ENCODE results near the gene TMEM129.
A peak's percentile ranks its signal among the peaks of the same experiment; 100 is the strongest.

TMEM129 gene

DNA sequence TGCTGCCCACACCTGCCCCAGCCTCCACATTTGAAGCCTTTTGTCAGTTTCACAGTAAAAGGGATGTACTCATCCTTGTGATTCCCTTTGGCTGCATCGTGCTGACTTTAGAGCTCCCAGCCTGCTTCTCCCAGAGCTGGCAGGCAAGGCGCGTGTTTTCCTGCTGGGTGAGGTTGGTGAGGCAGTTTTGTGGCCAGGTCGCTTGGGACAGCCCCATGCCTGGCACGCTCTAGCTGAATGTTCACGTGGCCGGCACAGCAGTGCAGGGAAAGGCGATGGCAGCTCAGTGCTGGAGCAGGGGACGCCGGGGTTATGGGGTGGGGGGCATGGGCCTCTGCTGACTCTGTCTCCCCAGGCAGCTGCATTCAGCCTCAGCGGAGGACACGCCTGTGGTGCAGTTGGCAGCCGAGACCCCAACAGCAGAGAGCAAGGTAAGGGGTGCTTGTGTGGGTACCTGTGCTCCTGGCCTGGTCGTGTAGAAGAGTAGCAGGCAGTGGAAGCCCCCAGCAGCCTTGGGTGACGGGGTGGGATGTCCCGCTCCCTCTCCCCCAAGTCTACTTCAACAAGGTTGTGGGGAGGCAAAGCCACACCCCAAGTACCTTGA lies 9.5 kb upstream of the TMEM129 start:
- Mint-ChIP-seq H3K36me3 (ENCODE audit: insufficient read depth) (peaks cover 51% of the 10 kb centered on the region), H3K4me1 (ENCODE audit: low read depth in 2 of 2) (peaks cover 14 to 16% of the 10 kb centered on the region in 2 donors), H3K27ac (no peak overlapping the region), H3K9me3 (no peaks in the 10 kb centered on the region), H3K4me3 (no peak overlapping the region), H3K27me3 (no peaks in the 10 kb centered on the region)
- no peak for DNase-seq
- no peak for ATAC-seq (replicated peaks)

DNA sequence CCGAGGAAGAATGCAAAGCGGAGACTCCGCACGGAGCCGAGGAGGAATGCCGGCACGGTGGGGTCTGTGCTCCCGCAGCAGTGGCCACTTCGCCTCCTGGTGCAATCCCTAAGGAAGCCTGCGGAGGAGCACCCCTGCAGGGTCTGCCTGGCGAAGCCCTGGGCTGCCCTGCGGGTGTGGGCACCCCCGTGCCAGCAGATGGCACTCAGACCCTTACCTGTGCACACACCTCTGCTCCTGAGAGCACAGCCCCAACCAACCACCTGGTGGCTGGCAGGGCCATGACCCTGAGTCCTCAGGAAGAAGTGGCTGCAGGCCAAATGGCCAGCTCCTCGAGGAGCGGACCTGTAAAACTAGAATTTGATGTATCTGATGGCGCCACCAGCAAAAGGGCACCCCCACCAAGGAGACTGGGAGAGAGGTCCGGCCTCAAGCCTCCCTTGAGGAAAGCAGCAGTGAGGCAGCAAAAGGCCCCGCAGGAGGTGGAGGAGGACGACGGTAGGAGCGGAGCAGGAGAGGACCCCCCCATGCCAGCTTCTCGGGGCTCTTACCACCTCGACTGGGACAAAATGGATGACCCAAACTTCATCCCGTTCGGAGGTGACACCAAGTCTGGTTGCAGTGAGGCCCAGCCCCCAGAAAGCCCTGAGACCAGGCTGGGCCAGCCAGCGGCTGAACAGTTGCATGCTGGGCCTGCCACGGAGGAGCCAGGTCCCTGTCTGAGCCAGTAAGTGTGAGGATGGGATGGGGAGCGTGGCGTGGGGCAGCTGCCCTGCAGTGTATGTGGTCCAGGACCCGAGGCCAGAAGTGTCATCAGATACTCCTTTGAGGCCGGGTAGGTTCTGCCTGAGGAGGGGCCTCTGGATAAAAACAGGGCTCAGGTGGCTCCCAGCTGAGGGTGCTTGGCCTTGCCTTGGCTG lies 7.2 kb upstream of the TMEM129 start:
- Mint-ChIP-seq H3K36me3 (ENCODE audit: insufficient read depth) (peaks cover 49% of the 10 kb centered on the region), H3K27ac (no peak overlapping the region), H3K27me3 (no peaks in the 10 kb centered on the region), H3K4me1 (ENCODE audit: low read depth in 2 of 2) (peaks cover 23 to 27% of the 10 kb centered on the region in 2 donors), H3K4me3 (peak overlapping the region in 1 of 2 donors; percentile 31), H3K9me3 (no peaks in the 10 kb centered on the region)
- DNase-seq = no peak
- no peak for ATAC-seq (replicated peaks)

DNA sequence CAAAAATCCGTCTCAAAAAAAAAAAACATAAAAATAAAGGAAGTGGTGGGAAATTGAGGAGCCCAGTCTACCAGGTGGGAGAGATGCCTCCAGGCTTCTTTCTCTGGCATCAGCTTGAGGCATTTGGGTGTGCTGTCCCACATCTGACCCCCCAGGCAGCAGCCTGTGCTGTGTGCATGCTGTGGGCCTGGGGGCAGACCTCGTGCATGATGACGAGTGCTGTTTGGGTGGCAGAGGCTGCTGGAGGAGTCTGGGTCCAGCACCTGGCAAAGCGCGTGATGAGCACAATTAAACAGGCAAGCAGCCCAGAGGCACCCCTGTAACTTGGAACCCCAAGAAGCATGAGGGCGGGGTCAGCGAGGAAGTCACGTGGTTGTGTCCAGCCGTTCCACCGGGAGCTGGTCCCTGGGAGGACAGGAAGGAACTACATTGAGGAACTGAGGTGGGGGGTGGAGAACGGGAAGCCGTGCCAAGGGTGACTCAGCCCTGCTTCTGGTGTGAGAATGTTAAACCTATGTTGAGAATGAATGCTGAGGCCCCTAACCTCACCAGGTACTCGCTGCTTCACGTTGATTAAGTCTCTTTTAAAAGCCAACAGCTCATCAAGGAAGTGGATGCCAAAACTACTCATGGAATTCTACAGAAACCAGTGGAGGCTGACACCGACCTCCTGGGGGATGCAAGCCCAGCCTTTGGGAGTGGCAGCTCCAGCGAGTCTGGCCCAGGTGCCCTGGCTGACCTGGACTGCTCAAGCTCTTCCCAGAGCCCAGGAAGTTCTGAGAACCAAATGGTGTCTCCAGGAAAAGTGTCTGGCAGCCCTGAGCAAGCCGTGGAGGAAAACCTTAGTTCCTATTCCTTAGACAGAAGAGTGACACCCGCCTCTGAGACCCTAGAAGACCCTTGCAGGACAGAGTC lies 6.3 kb upstream of the TMEM129 start:
- Mint-ChIP-seq H3K36me3 (ENCODE audit: insufficient read depth) (peaks cover 53% of the 10 kb centered on the region), H3K4me3 (no peak overlapping the region), H3K4me1 (ENCODE audit: low read depth in 2 of 2) (peaks cover 33 to 37% of the 10 kb centered on the region in 2 donors), H3K27ac (no peak overlapping the region), H3K9me3 (no peaks in the 10 kb centered on the region), H3K27me3 (no peaks in the 10 kb centered on the region)
- DNase-seq = no peak
- no peak for ATAC-seq (replicated peaks)

DNA sequence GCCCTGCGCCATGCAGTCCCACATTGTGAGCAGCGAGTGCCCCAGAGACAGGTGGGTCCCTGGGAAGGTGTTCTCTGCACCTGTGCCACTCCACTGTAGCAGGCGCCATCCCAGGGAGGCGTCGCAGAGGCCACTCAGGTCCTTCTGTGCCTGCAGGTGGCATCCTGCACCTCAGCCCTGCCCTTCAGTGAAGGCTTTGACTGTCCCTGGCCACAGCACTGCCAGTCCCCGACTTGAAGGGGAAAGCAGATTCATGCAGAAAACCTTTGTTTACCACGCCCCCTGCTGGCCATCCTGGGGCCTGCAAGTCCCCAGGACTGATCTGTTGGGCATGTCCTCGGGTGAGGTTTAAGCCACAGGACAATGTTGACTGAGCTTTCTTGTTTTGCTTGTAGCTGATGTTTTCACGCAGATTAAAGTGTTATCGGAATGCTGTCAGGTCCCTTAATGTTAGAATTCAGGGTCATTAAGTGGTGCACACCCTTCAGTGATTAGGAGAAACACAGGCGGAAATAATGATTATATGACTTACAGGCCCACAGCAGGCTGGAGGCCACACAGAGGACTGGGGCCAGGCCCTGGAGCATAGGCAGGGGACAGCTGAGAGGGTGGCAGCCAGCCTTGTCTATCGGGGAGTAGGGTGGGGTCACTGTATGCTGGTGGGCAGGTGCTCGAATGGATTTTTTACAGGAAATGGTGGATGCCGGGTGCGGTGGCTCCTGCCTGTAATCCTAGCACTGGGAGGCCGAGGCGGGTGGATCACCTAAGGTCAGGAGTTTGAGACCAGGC lies 5.2 kb upstream of the TMEM129 start:
- no peaks in the 10 kb centered on the region for H3K27me3 Mint-ChIP-seq
- DNase-seq (peak; percentile 90 to 93 (median 92)), ATAC-seq (replicated peaks) (peak; percentile 47)
- H3K4me3 Mint-ChIP-seq = peak overlapping the region in 1 of 2 donors; percentile 22
- peaks cover 50% of the 10 kb centered on the region for H3K36me3 Mint-ChIP-seq (ENCODE audit: insufficient read depth)
- H3K4me1 Mint-ChIP-seq (ENCODE audit: low read depth in 2 of 2) = peaks cover 39 to 43% of the 10 kb centered on the region in 2 donors
- H3K9me3 Mint-ChIP-seq = no peaks in the 10 kb centered on the region
- peak overlapping the region; percentile 73 to 77 for H3K27ac Mint-ChIP-seq

DNA sequence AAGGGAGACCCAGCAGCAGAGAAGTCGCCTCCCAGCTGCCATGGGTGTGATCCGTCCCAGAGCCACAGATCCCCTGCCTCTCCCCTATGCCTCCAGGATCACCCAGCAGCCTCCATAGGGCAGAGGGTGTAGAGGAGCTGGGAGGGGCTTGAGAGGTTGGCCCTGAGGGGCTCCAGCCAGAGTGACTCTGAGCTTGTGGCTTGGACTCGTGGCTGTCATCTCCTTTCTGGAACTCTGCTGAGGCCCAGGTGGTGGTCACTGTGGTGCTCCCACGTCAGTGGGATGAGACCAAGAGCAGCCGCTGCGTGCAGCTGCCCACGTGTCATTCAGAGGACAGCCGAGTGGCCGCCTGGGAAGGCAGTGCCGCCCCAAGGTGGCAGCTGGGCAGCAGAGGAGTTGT lies 4.4 kb upstream of the TMEM129 start:
- DNase-seq = no peak
- no peaks in the 10 kb centered on the region for H3K27me3 Mint-ChIP-seq
- peaks cover 39 to 43% of the 10 kb centered on the region in 2 donors for H3K4me1 Mint-ChIP-seq (ENCODE audit: low read depth in 2 of 2)
- H3K27ac Mint-ChIP-seq = peak overlapping the region; percentile 44 to 46
- H3K4me3 Mint-ChIP-seq = peak overlapping the region; percentile 91
- H3K36me3 Mint-ChIP-seq (ENCODE audit: insufficient read depth) = peaks cover 52% of the 10 kb centered on the region
- no peaks in the 10 kb centered on the region for H3K9me3 Mint-ChIP-seq
- no peak for ATAC-seq (replicated peaks)

DNA sequence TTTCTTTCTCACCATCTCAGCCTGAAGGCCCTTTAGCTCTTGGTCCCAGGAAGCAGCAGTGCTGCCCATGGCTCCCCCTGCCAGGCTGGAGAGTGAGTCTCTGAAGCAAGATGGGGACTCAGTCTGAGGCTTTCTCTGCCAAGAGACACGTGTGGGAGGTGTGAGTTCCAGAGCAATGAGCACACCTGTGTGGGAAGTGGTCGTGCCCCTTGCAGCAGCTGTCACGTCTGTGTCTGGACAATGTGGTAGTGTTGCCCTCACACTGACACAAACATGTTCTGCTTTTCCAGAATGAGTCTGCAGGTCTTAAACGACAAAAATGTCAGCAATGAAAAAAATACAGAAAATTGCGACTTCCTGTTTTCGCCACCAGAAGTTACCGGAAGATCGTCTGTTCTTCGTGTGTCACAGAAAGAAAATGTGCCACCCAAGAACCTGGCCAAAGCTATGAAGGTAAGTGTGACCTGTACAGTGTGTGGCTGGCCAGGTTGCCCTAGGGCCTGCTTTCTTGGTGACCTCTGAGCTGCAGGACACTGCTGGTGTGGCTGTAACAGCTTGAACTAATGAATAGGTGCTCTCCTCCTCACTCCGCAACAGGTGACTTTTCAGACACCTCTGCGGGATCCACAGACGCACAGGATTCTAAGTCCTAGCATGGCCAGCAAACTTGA lies 2.1 kb upstream of the TMEM129 start:
- H3K4me3 Mint-ChIP-seq = peak overlapping the region; percentile 91
- peak overlapping the region; percentile 98 to 99 for H3K27ac Mint-ChIP-seq
- peak; percentile 23 for ATAC-seq (replicated peaks)
- H3K4me1 Mint-ChIP-seq (ENCODE audit: low read depth in 2 of 2) = peaks cover 43 to 45% of the 10 kb centered on the region in 2 donors
- no peaks in the 10 kb centered on the region for H3K27me3 Mint-ChIP-seq
- H3K9me3 Mint-ChIP-seq = no peaks in the 10 kb centered on the region
- H3K36me3 Mint-ChIP-seq (ENCODE audit: insufficient read depth) = peaks cover 38% of the 10 kb centered on the region
- DNase-seq = peak; percentile 36 to 47 (median 40)

DNA sequence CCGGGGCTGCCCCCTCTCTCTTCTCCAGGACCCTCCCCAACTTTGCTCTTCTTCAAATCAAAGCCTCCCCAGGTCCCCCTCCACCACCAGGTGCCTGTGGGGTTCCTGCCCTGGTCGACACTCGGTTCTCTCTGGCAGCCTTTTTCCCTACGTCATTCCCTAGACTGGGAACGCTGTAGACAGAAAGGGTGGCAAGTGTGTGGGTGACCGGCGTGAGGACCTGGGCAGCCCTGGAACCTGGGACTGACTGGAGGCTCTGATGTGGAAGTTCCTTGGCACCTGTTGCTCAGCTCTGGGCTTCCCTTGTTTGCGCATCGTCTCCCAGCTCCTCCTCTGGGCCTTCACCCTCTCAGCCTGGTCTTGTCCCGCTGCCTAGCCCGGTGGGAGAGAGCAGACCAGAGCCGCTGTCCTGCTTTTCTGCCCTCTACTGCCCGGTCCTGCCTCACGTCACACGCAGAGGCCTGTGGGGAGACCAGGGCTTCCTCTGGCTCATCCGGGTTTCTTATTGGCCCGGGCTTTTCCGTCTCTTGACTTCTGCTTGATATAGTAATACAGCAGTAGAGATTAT lies 1.5 kb upstream of the TMEM129 start:
- no peaks in the 10 kb centered on the region for H3K9me3 Mint-ChIP-seq

DNA sequence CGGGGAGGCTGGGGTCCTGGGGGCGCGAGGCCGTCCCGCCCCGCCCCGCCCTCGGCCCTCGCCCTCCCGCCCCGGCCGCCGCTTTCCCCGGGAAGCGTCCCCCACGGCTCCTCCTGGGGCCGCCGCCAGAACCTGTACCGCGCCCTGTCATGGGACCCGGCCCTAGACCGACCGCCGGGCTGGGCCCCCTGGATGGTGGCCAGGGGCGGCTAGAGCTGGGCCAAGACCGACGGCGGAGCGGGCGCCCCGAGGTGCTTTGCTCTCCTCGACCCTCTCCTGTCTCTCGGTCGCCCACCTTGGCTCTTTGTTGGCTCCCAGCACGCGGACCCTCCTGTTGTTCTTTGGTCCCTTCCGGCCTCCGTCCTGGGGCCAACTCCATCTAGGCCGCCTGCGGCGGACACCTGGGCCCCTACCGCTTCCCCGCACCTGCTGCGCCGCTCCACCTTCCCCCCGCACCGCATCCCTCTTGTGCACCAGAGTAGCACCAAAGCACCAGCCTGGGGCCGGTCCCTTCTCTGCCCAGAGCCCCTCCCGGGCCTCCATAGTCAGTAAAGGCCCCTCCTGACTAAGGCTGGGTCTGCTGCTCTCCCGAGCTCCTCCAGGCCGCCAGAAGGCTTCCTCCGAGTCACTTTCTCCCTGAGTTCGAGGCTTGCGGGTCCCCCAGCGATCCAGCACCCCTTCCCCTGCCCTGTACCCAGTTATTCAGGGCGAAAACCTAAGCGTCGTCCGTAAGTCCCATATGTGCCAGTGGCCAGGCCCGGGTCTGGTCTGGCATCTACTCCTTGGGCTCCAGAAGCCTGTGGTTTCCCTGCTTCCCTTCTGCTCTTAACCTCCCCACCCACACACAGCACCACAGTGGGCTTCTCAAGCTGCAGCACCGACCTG lies 785 bp upstream of the TMEM129 start:
- peaks cover 45 to 47% of the 10 kb centered on the region in 2 donors for H3K4me1 Mint-ChIP-seq (ENCODE audit: low read depth in 2 of 2)
- H3K4me3 Mint-ChIP-seq = peak overlapping the region; percentile 91
- peaks cover 27% of the 10 kb centered on the region for H3K36me3 Mint-ChIP-seq (ENCODE audit: insufficient read depth)
- H3K27me3 Mint-ChIP-seq = no peaks in the 10 kb centered on the region
- peak overlapping the region; percentile 98 to 99 for H3K27ac Mint-ChIP-seq
- DNase-seq = no peak
- ATAC-seq (replicated peaks) = no peak
- H3K9me3 Mint-ChIP-seq = no peaks in the 10 kb centered on the region

More for the DNA sequence above, 1.5 kb upstream of the TMEM129 start:
- Mint-ChIP-seq H3K36me3 (ENCODE audit: insufficient read depth) (peaks cover 31% of the 10 kb centered on the region), H3K4me3 (peak overlapping the region; percentile 91), H3K4me1 (ENCODE audit: low read depth in 2 of 2) (peaks cover 45% of the 10 kb centered on the region in 2 donors), H3K27me3 (no peaks in the 10 kb centered on the region), H3K27ac (peak overlapping the region; percentile 98 to 99)
- ATAC-seq (replicated peaks) (no peak), DNase-seq (no peak)

DNA sequence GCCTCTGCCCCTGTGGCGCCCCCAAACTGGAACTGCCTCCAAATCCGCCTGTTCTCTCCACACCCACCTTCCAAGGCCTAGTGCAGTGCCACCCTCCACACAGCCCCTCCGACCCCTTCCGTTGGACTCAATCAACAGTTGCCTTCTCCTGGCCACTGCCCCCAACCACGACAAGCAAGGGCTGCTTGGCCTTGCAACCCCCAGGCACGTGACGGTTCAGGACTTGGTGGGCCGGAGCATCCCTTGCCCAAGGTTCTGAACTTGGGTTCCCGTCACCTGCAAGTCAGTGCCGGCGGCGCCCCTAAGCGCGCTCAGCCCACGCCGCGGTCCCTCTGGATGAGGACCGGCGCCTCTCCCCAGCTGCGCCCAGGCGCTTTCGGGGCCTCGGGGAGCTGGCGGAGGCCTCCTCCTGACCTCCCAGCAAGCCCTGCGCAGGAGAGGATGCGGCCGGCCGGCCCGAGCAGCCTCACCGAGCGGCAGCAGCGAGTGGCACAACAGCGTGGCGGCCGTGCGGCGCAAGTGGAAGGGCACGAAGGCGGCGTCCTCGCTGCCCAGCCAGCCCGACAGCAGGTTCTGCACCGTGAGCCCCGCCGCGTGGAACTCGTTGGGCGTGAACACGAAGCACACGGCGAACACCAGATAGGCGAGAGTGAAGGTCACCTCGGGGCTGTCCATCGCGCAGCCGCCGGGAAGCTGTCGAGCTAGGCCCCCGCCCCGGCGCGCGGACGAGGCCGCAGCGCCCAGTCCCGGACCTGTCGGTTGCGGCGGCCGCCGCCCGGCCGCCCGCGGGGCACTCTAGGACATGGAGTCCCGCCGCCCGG lies 750 bp downstream of the TMEM129 start:
- H3K4me1 Mint-ChIP-seq (ENCODE audit: low read depth in 2 of 2) = peaks cover 43 to 45% of the 10 kb centered on the region in 2 donors
- H3K4me3 Mint-ChIP-seq = peak overlapping the region; percentile 91
- peaks cover 22% of the 10 kb centered on the region for H3K36me3 Mint-ChIP-seq (ENCODE audit: insufficient read depth)
- H3K27ac Mint-ChIP-seq = peak overlapping the region; percentile 94 to 99
- peak; percentile 31 to 38 (median 35) for DNase-seq
- no peaks in the 10 kb centered on the region for H3K9me3 Mint-ChIP-seq
- peak; percentile 21 for ATAC-seq (replicated peaks)
- H3K27me3 Mint-ChIP-seq = no peaks in the 10 kb centered on the region

DNA sequence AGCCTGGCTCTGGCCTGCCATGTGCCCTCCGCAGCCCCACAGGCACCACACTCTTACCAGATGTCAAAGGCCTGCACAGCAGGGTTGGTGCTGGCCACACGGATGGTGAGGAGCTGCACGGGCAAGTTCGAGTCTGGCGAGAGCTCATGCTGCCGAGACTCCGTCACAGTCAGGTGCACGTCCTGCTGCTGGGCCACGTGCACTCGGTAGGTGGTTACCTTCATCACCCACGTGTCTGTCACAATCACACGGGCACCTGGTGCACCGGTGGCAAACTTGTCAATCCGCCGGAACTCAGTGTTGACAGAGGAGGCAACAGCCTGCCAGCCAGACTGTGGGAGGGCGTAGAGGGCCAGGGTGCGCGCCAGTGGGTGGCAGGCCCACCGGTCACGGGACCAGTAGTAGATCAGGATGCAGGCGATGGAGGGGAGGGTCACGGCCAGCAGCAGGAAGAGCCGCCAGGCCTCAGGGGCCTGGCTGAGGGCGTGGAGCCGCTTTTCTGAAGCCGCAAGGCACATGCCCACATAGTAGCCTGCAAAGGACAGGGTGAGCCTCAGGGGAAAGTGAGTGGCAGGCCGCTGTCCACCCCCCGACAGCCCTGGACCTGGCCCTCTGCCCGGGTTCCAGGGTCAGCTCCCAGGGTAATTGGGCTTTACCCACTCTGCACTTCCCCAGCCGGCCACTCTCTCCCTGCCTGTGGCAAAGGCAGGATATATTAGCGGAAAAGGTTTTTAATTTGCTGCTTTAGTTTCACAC lies 2.9 kb downstream of the TMEM129 start:
- DNase-seq (no peak), ATAC-seq (replicated peaks) (no peak)
- Mint-ChIP-seq H3K27ac (no peak overlapping the region), H3K36me3 (ENCODE audit: insufficient read depth) (peaks cover 25% of the 10 kb centered on the region), H3K27me3 (no peaks in the 10 kb centered on the region), H3K4me1 (ENCODE audit: low read depth in 2 of 2) (peaks cover 39 to 46% of the 10 kb centered on the region in 2 donors), H3K4me3 (peak overlapping the region; percentile 62 to 91), H3K9me3 (no peaks in the 10 kb centered on the region)
